CD14-positive monocyte (primary cell): ENCODE measurements around the gene FAM221A. TPM values are rescaled to one million over a fixed set of nuclear protein-coding genes. Genes with fewer than 3 reads are reported as not detected.
"Not testable (repeated sequence)": the region's sequence is repeated elsewhere in the genome, so short reads cannot be mapped to it uniquely, and the experiment has no call there.

Experiments
- DNase-seq, 3 donors: peaks; one replicate each; pipeline ENCODE4 v3.0.0-alpha.2; 2011 to 2022
- H2AFZ ChIP-seq: 2 replicates; pipeline ENCODE4 v1.6.0; 2012; ENCODE audit warnings: mild to moderate bottlenecking, low read depth, low read length, inconsistent platforms; ENCODE audit not compliant: insufficient read depth, poor library complexity, severe bottlenecking
- H3K27ac ChIP-seq, 2 donors: 1 replicate in 1 of 2; 2 replicates in 1 of 2; pipeline ENCODE4 v1.5.1; 2012 to 2013; ENCODE audit warnings: low read length in 2 of 2, control low read depth in 1 of 2, inconsistent platforms in 1 of 2, low read depth in 1 of 2, mild to moderate bottlenecking in 1 of 2
- H3K27me3 ChIP-seq, 2 donors: one replicate each; pipeline versions ENCODE4 v1.6.0 to v1.6.1; 2011 to 2013; ENCODE audit warnings: low read length in 2 of 2; ENCODE audit not compliant: control insufficient read depth in 2 of 2, insufficient read depth in 2 of 2
- H3K36me3 ChIP-seq, 2 donors: replicated peaks in 1 of 2; 1 replicate in 1 of 2; 2 replicates in 1 of 2; pipeline versions ENCODE4 v1.5.1 to v1.6.1; 2012 to 2013; ENCODE audit warnings: low read length in 2 of 2, control low read depth in 1 of 2, inconsistent platforms in 1 of 2, mild to moderate bottlenecking in 1 of 2; ENCODE audit not compliant: insufficient read depth in 2 of 2, control insufficient read depth in 1 of 2
- H3K4me1 ChIP-seq, 2 donors: 1 replicate in 1 of 2; 2 replicates in 1 of 2; pipeline versions ENCODE4 v1.5.1 to v1.6.1; 2012 to 2013; ENCODE audit warnings: low read length in 2 of 2, control low read depth in 1 of 2, inconsistent platforms in 1 of 2, mild to moderate bottlenecking in 1 of 2, moderate library complexity in 1 of 2; ENCODE audit not compliant: insufficient read depth in 2 of 2, control insufficient read depth in 1 of 2
- H3K4me2 ChIP-seq: replicated peaks from 2 replicates; pipeline ENCODE3; 2012; ENCODE audit warnings: low read length, moderate library complexity, mild to moderate bottlenecking; ENCODE audit not compliant: poor library complexity, severe bottlenecking; ENCODE audit errors: extremely low read depth
- H3K4me3 ChIP-seq, 3 experiments: fragments of 200-600 bp in 1 of 3; sonication (generic) in 1 of 3; replicated peaks in 1 of 3; 1 replicate in 2 of 3; 2 replicates in 1 of 3; pipeline ENCODE4 v1.5.1; 2011 to 2013; ENCODE audit warnings: low read length in 3 of 3, mild to moderate bottlenecking in 3 of 3, control low read depth in 2 of 3, low read depth in 2 of 3, inconsistent platforms in 1 of 3, moderate library complexity in 1 of 3
- H3K79me2 ChIP-seq: 2 replicates; pipeline ENCODE4 v1.6.0; 2012; ENCODE audit warnings: mild to moderate bottlenecking, control low read depth, inconsistent platforms, low read length, moderate library complexity; ENCODE audit not compliant: insufficient read depth
- H3K9ac ChIP-seq: 2 replicates; pipeline ENCODE4 v1.6.0; 2017; ENCODE audit warnings: low read length, mild to moderate bottlenecking; ENCODE audit not compliant: insufficient read depth, poor library complexity, severe bottlenecking
- H3K9me3 ChIP-seq, 2 donors: replicated peaks in 1 of 2; 1 replicate in 1 of 2; 2 replicates in 1 of 2; pipeline versions ENCODE4 v1.5.1 to v1.6.1; 2012 to 2013; ENCODE audit warnings: low read length in 2 of 2, control low read depth in 1 of 2; ENCODE audit not compliant: control insufficient read depth in 1 of 2, insufficient read depth in 1 of 2
- H4K20me1 ChIP-seq: 2 replicates; pipeline ENCODE4 v1.6.0; 2012; ENCODE audit warnings: mild to moderate bottlenecking, low read length, control low read depth, moderate library complexity; ENCODE audit not compliant: insufficient read depth
- H3K27ac Mint-ChIP-seq, 7 donors: one replicate each; pipeline ENCODE4 v1.8.0; 2020; ENCODE audit warnings: mild to moderate bottlenecking in 7 of 7, mixed read lengths in 7 of 7, moderate library complexity in 6 of 7, inconsistent platforms in 2 of 7
- H3K27me3 Mint-ChIP-seq, 3 donors: one replicate each; pipeline ENCODE4 v1.8.0; 2021 to 2022; ENCODE audit warnings: low read depth in 3 of 3, mild to moderate bottlenecking in 3 of 3, mixed read lengths in 3 of 3, moderate library complexity in 3 of 3, inconsistent platforms in 1 of 3
- H3K36me3 Mint-ChIP-seq, 2 donors: one replicate each; pipeline ENCODE4 v1.8.0; 2020; ENCODE audit warnings: mixed read lengths in 2 of 2, inconsistent platforms in 1 of 2, mild to moderate bottlenecking in 1 of 2
- H3K4me1 Mint-ChIP-seq: one replicate; pipeline ENCODE4 v1.8.0; 2020; ENCODE audit warnings: mild to moderate bottlenecking, mixed read lengths
- H3K4me3 Mint-ChIP-seq, 2 donors: one replicate each; pipeline ENCODE4 v1.8.0; 2020; ENCODE audit warnings: mild to moderate bottlenecking in 2 of 2, mixed read lengths in 2 of 2, moderate library complexity in 1 of 2
- H3K9me3 Mint-ChIP-seq, 7 donors: one replicate each; pipeline ENCODE4 v1.8.0; 2020 to 2022; ENCODE audit warnings: mixed read lengths in 7 of 7, mild to moderate bottlenecking in 6 of 7, moderate library complexity in 6 of 7, inconsistent platforms in 2 of 7
- CTCF ChIP-seq: fragments of 200-600 bp; IDR thresholded peaks from one replicate; pipeline ENCODE4 v1.8.0; 2022; ENCODE audit warnings: antibody characterized with exemption, mild to moderate bottlenecking
- WGBS: methylation state at CpG from one replicate; pipeline ENCODE4 v1.1.5; 2013; ENCODE audit warnings: missing lambda C conversion rate; ENCODE audit not compliant: insufficient coverage; 5-methylcytosine and 5-hydroxymethylcytosine counted together
- intact Hi-C, 2 donors: fragments of 100-400 bp; cut with micrococcal nuclease; formaldehyde crosslinking; loops; one replicate each; pipeline versions ENCODE4 v1.15.0 to v1.15.1; 2023
- polyA plus RNA-seq, 3 donors: library from polyadenylated mRNA; depleted of rRNA in 1 of 3; unstranded in 2 of 3; stranded (reverse) in 1 of 3; fragments of 300-500 nt in 2 of 3; fragments of >200 nt in 1 of 3; fragmentation: Illumina TruSeq in 2 of 3; gene quantifications; 1 replicate in 2 of 3; 2 replicates in 1 of 3; pipeline ENCODE4 v1.2.3, GENCODE V29; 2012 to 2021

FAM221A gene
- polyA plus RNA-seq, 3 donors = 1.4 to 7.8 (median 2.1) TPM

GRCh38 chr7:23721456-23721855 lies 41.5 kb downstream of the FAM221A start:
- peaks cover 0 to 2% (median 1%) of the 10 kb centered on the region in 3 donors for H3K27me3 Mint-ChIP-seq
- Histone ChIP-seq H2AFZ (no peak overlapping the region), H3K27me3 (no peaks in the 10 kb centered on the region), H3K4me1 (no peaks in the 10 kb centered on the region), H3K4me2 (no peak overlapping the region), H3K36me3 (no peaks in the 10 kb centered on the region), H3K27ac (no peak overlapping the region), H3K79me2 (no peaks in the 10 kb centered on the region), H4K20me1 (no peaks in the 10 kb centered on the region), H3K9ac (no peak overlapping the region), H3K9me3 (no peaks in the 10 kb centered on the region), H3K4me3 (no peak overlapping the region)
- no peaks in the 10 kb centered on the region for H3K36me3 Mint-ChIP-seq
- H3K4me1 Mint-ChIP-seq = no peaks in the 10 kb centered on the region
- intact Hi-C loops = no loop called here
- no peak overlapping the region for H3K27ac Mint-ChIP-seq
- no peak for DNase-seq
- TF ChIP-seq CTCF = no peak
- H3K4me3 Mint-ChIP-seq = no peak overlapping the region
- H3K9me3 Mint-ChIP-seq = no peaks in the 10 kb centered on the region
- 100% methylated on average over 4 of the region's 4 CpGs for WGBS

- H3K36me3 ChIP-seq, H3K4me3 ChIP-seq, H3K36me3 Mint-ChIP-seq, H3K79me2 ChIP-seq, H3K27me3 Mint-ChIP-seq, H3K9me3 Mint-ChIP-seq, DNase-seq, H3K27ac ChIP-seq, H2AFZ ChIP-seq, H3K27me3 ChIP-seq, H3K9ac ChIP-seq, H3K4me1 Mint-ChIP-seq, intact Hi-C loops, H3K4me1 ChIP-seq, H3K4me2 ChIP-seq, H3K9me3 ChIP-seq, H4K20me1 ChIP-seq, H3K27ac Mint-ChIP-seq, H3K4me3 Mint-ChIP-seq: not testable (repeated sequence)
- WGBS = 93% methylated on average over 17 of the region's 21 CpGs
Measured at GRCh38 chr7:23722587-23723216, 42.7 kb downstream of the FAM221A start.

GRCh38 chr7:23724113-23724512 lies 44.1 kb downstream of the FAM221A start:
- H3K4me1 Mint-ChIP-seq, H2AFZ ChIP-seq, H3K27ac ChIP-seq, H3K4me3 ChIP-seq, H3K36me3 ChIP-seq, H3K36me3 Mint-ChIP-seq, H3K27me3 ChIP-seq, H3K9ac ChIP-seq, H3K4me3 Mint-ChIP-seq, H3K4me2 ChIP-seq, intact Hi-C loops, H4K20me1 ChIP-seq, H3K27me3 Mint-ChIP-seq, H3K4me1 ChIP-seq, H3K79me2 ChIP-seq, H3K9me3 ChIP-seq, H3K9me3 Mint-ChIP-seq, DNase-seq: not testable (repeated sequence)
- H3K27ac Mint-ChIP-seq = peak overlapping the region in 1 of 7 donors; percentile 27
- WGBS = no CpG with 5 or more reads among the region's 4 CpGs
